ENCODE results near the gene FAM228A. TPM values are rescaled to one million over a fixed set of nuclear protein-coding genes. Genes with fewer than 3 reads are reported as not detected.

FAM228A gene
- total RNA-seq, 6 donors from 2014 or later, result 0.17 to 3.1 (median 1.6) TPM

DNA sequence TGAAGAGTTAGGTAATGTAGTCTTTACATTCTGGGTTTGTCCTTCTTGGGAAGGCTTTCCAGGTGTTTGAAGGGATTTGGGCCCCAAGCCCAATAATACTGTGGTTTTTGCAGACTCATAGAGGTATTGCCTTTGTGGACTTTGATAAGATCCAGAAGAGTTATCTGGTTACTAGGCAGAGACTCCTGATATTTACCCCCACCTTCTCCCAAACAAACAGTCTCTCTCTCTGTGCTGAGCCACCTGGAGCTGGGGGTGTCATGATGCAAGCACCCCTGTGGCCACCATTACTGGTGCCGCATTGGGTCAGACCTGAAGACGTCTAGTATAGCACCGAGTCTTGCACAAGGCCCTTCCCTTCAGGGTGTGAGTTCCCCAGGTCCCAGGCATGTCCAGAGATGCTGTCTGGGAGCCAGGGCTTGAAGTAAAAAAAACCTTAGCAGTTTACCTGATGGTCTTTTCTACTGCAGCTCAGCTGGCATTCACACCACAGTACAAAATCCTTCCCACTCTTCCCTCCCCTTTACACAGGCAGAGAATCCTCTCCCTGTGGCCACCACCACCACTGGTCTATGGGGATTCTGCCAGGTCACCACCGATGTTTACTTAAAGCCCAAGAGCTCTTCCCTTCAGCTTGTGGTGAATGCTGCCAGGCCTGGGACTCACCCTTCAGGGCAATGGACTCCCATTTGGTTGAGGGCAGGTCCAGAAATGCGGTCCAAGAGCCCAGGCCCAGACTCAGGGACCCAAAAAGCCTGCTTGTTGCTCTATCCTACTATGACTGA lies 22.2 kb upstream of the FAM228A start:
- ATAC-seq (ENCODE audit: low FRiP score in 2 of 2) (no peak), DNase-seq (no peak)
- Histone ChIP-seq H3K4me1 (no peaks in the 10 kb centered on the region), H3K27me3 (no peaks in the 10 kb centered on the region), H3K9me3 (peaks cover 0 to 5% (median 4%) of the 10 kb centered on the region in 4 donors), H3K4me3 (no peak overlapping the region), H3K27ac (no peak overlapping the region), H3K36me3 (peaks cover 0 to 20% (median 5%) of the 10 kb centered on the region in 4 donors)
- TF ChIP-seq, protein P1, sequence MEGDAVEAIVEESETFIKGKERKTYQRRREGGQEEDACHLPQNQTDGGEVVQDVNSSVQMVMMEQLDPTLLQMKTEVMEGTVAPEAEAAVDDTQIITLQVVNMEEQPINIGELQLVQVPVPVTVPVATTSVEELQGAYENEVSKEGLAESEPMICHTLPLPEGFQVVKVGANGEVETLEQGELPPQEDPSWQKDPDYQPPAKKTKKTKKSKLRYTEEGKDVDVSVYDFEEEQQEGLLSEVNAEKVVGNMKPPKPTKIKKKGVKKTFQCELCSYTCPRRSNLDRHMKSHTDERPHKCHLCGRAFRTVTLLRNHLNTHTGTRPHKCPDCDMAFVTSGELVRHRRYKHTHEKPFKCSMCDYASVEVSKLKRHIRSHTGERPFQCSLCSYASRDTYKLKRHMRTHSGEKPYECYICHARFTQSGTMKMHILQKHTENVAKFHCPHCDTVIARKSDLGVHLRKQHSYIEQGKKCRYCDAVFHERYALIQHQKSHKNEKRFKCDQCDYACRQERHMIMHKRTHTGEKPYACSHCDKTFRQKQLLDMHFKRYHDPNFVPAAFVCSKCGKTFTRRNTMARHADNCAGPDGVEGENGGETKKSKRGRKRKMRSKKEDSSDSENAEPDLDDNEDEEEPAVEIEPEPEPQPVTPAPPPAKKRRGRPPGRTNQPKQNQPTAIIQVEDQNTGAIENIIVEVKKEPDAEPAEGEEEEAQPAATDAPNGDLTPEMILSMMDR (IDR thresholded peaks at IDR 0.05), result no peak
- TF ChIP-seq POLR2AphosphoS5 (IDR thresholded peaks at IDR 0.05) (no peak), POLR2A (IDR thresholded peaks at IDR 0.05) (no peak), EP300 (IDR thresholded peaks at IDR 0.05) (no peak)
- 84 to 96% methylated on average over 2 to 5 of the region's 5 CpGs for WGBS, 2 donors

DNA sequence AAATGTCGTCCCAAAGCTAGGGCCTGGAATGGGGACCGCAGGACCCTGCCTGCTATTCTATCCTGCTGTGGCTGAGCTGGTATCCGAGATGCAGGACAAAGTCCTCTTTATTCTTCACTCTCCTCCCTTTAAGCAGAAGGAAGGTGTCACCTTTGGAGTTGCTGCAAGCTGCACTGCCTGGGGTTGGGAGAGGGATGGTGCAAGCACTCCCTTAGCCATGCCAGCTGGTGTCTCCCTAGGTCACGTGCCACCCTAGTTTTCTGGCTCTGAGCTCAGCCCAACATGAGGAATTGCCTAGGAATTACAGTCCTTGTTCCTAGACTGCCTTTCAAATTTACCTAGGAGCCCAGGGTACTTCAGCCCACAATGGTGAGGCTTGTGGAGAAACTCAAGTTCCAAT lies 21.4 kb upstream of the FAM228A start:
- no peaks in the 10 kb centered on the region for H3K4me1 ChIP-seq
- H3K9me3 ChIP-seq, result no peaks in the 10 kb centered on the region
- H3K27ac ChIP-seq, result no peak overlapping the region
- H3K36me3 ChIP-seq, result peaks cover 0 to 11% (median 5%) of the 10 kb centered on the region in 4 donors
- no peak for TF ChIP-seq POLR2A (IDR thresholded peaks at IDR 0.05)
- TF ChIP-seq EP300 (IDR thresholded peaks at IDR 0.05), result no peak
- TF ChIP-seq POLR2AphosphoS5 (IDR thresholded peaks at IDR 0.05), result no peak
- TF ChIP-seq, protein P1 (IDR thresholded peaks at IDR 0.05), result no peak
- DNase-seq (no peak), ATAC-seq (ENCODE audit: low FRiP score in 2 of 2) (no peak)
- no peak overlapping the region for H3K4me3 ChIP-seq
- no peaks in the 10 kb centered on the region for H3K27me3 ChIP-seq
- 96 to 98% methylated on average over 4 of the region's 4 CpGs for WGBS, 2 donors

DNA sequence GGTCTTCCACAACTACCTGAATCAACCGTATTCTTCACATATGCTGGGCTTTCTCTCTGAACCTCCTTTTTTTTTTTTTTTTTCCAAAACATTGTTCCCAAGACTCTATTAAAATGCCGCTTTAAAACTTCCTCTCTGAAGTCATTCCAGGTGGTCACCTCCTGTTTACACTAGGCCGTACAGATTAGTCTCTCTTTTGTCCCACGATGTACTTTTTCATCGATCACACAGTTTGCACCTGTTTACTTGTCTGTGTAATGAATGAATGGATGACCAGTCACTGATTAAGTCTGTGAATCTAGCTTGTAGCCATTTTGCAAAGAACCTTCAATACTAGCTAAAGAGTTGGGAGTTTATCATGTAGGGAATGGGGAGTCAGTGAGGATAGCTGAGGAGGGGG lies 16.7 kb upstream of the FAM228A start:
- ATAC-seq (ENCODE audit: low FRiP score in 2 of 2) (no peak), DNase-seq (no peak)
- no peaks in the 10 kb centered on the region for H3K4me1 ChIP-seq
- TF ChIP-seq POLR2AphosphoS5 (IDR thresholded peaks at IDR 0.05) (no peak), POLR2A (IDR thresholded peaks at IDR 0.05) (no peak), EP300 (IDR thresholded peaks at IDR 0.05) (no peak)
- TF ChIP-seq, protein P1 (IDR thresholded peaks at IDR 0.05), result no peak
- H3K9me3 ChIP-seq, result no peaks in the 10 kb centered on the region
- H3K4me3 ChIP-seq, result no peak overlapping the region
- no peak overlapping the region for H3K27ac ChIP-seq
- 74 to 81% methylated on average over 5 of the region's 5 CpGs for WGBS, 2 donors
- H3K27me3 ChIP-seq, result no peaks in the 10 kb centered on the region
- peaks cover 0 to 4% (median under 1%) of the 10 kb centered on the region in 4 donors for H3K36me3 ChIP-seq

DNA sequence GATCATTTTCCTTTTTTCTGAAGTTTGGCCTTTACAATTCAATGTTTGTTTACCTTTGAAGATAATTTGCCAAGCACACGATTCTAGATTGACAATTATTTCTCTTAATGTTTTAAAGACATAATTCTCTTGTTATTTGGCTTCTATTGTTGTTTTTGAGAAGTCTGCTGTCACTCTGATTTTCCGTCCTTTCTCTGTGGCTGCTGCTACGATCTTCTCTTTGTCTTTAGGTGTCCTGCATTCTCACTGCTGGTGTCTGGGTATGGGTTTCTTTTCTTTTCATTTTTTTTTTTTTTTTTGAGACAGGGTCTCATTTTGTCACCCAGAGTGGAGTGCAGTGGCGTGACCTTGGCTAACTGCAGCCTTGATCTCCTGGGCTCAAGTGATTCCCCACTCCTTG lies 15.1 kb upstream of the FAM228A start:
- DNase-seq (no peak), ATAC-seq (ENCODE audit: low FRiP score in 2 of 2) (no peak)
- no peak overlapping the region for H3K27ac ChIP-seq
- H3K4me3 ChIP-seq, result no peak overlapping the region
- no peaks in the 10 kb centered on the region for H3K9me3 ChIP-seq
- H3K27me3 ChIP-seq, result no peaks in the 10 kb centered on the region
- peaks cover 0 to 4% (median 0%) of the 10 kb centered on the region in 4 donors for H3K4me1 ChIP-seq
- WGBS, 2 donors, result 93 to 95% methylated on average over 4 of the region's 4 CpGs
- TF ChIP-seq, protein P1 (IDR thresholded peaks at IDR 0.05), result no peak
- TF ChIP-seq POLR2A (IDR thresholded peaks at IDR 0.05), result no peak
- TF ChIP-seq POLR2AphosphoS5 (IDR thresholded peaks at IDR 0.05), result no peak
- TF ChIP-seq EP300 (IDR thresholded peaks at IDR 0.05), result no peak
- H3K36me3 ChIP-seq, result peaks cover 0 to 4% (median 0%) of the 10 kb centered on the region in 4 donors

DNA sequence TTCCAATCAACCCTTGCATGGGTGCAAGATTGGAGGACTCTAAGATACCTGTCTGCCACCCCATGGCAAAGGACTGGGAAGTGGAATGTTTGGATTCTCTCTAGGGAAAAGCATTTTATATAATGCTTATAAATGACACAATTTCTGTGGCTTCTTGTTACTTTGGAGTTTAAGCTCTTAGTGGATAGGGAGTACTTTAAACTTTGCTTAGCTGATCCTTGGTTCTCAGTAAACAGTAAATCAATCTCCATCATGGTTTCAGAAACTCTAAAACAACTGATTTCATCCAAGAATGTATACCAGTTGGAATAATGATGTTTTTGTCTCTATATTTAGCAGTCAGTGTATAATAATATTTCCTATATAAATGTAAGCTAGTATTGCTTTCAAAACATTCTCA lies 14.1 kb upstream of the FAM228A start:
- TF ChIP-seq POLR2AphosphoS5 (IDR thresholded peaks at IDR 0.05) (no peak), EP300 (IDR thresholded peaks at IDR 0.05) (no peak), POLR2A (IDR thresholded peaks at IDR 0.05) (no peak)
- TF ChIP-seq, protein P1 (IDR thresholded peaks at IDR 0.05), result no peak
- H3K36me3 ChIP-seq, result peaks cover 0 to 4% (median 0%) of the 10 kb centered on the region in 4 donors
- no peak for ATAC-seq (ENCODE audit: low FRiP score in 2 of 2)
- no peak overlapping the region for H3K4me3 ChIP-seq
- H3K4me1 ChIP-seq, result peaks cover 0 to 4% (median 0%) of the 10 kb centered on the region in 4 donors
- no peak overlapping the region for H3K27ac ChIP-seq
- no peaks in the 10 kb centered on the region for H3K27me3 ChIP-seq
- no peaks in the 10 kb centered on the region for H3K9me3 ChIP-seq
- DNase-seq, result no peak
